IMR-90 (cell line): ENCODE measurements around the gene C9orf57. TPM values are rescaled to one million over a fixed set of nuclear protein-coding genes. Genes with fewer than 3 reads are reported as not detected.
A peak's percentile ranks its signal among the peaks of the same experiment; 100 is the strongest.

Experiments used
- ATAC-seq: fragments of 200-7000 bp; cut with Tn5 transposase; 2 replicates; pipeline ENCODE4 v1.9.1; 2020; ENCODE audit warnings: low read depth, mild to moderate bottlenecking, moderate library complexity
- BruUV-seq: library from RNA; stranded (reverse); fragments of 400-500 nt; replicated peaks from 2 replicates; lab custom pipeline; 2021; lab: Mats Ljungman, UMichigan
- CTCF ChIA-PET: fragments of 300-600 bp; formaldehyde crosslinking; extraction: SDS; loops from one replicate; lab custom pipeline; 2021; ENCODE audit warnings: antibody characterized with exemption; lab: Yijun Ruan, JAX
- POLR2A ChIA-PET: fragments of 300-600 bp; sonication (Branson Sonifier 250); formaldehyde crosslinking; loops from one replicate; lab custom pipeline; 2022; ENCODE audit warnings: antibody characterized with exemption; ENCODE audit not compliant: unreplicated experiment; lab: Charles Lee
- DNase-seq: peaks from one replicate; pipeline ENCODE4 v3.0.0; 2013
- H2AFZ ChIP-seq: replicated peaks from 2 replicates; pipeline ENCODE3; 2013; ENCODE audit warnings: low read length, mild to moderate bottlenecking; ENCODE audit not compliant: poor library complexity
- H2AK5ac ChIP-seq: 2 replicates; pipeline ENCODE4 v1.6.1; 2013; ENCODE audit warnings: low read depth, low read length, inconsistent platforms
- H2AK9ac ChIP-seq: replicated peaks from 2 replicates; pipeline ENCODE3; 2013; ENCODE audit warnings: mild to moderate bottlenecking, low read depth, low read length, moderate library complexity; ENCODE audit not compliant: poor library complexity
- H2BK120ac ChIP-seq: 2 replicates; pipeline ENCODE4 v1.6.1; 2013; ENCODE audit warnings: low read depth, low read length, inconsistent platforms
- H2BK15ac ChIP-seq: 3 replicates; pipeline ENCODE4 v1.6.1; 2013; ENCODE audit warnings: low read depth, low read length, inconsistent platforms
- H2BK20ac ChIP-seq: 2 replicates; pipeline ENCODE4 v1.6.1; 2013; ENCODE audit warnings: low read depth, mild to moderate bottlenecking, inconsistent platforms, low read length, moderate library complexity
- H2BK5ac ChIP-seq: 2 replicates; pipeline ENCODE4 v1.6.1; 2013; ENCODE audit warnings: mild to moderate bottlenecking, low read depth, low read length, inconsistent platforms; ENCODE audit not compliant: poor library complexity, severe bottlenecking
- H3K14ac ChIP-seq: replicated peaks from 2 replicates; pipeline ENCODE4 v1.6.1; 2013; ENCODE audit warnings: low read depth, low read length, inconsistent platforms
- H3K18ac ChIP-seq: 2 replicates; pipeline ENCODE4 v1.6.1; 2013; ENCODE audit warnings: low read depth, low read length, control low read depth
- H3K23ac ChIP-seq: 2 replicates; pipeline ENCODE4 v1.6.1; 2013; ENCODE audit warnings: low read depth, low read length, inconsistent platforms
- H3K27ac ChIP-seq: 2 replicates; pipeline ENCODE4 v1.5.1; 2013; ENCODE audit warnings: mild to moderate bottlenecking, control low read depth, low read length; ENCODE audit not compliant: insufficient read depth
- H3K27me3 ChIP-seq: 2 replicates; pipeline ENCODE4 v1.6.1; 2013; ENCODE audit warnings: low read length; ENCODE audit not compliant: control insufficient read depth, insufficient read depth
- H3K36me3 ChIP-seq: 2 replicates; pipeline ENCODE4 v1.6.1; 2013; ENCODE audit warnings: low read length, mixed read lengths; ENCODE audit not compliant: control insufficient read depth, insufficient read depth
- H3K4ac ChIP-seq: 2 replicates; pipeline ENCODE4 v1.6.1; 2013; ENCODE audit warnings: low read depth, low read length, inconsistent platforms
- H3K4me1 ChIP-seq: 2 replicates; pipeline ENCODE4 v1.6.1; 2013; ENCODE audit warnings: low read length, mixed read lengths; ENCODE audit not compliant: control insufficient read depth, insufficient read depth
- H3K4me2 ChIP-seq: 2 replicates; pipeline ENCODE4 v1.6.1; 2013; ENCODE audit warnings: low read depth, mild to moderate bottlenecking, control low read depth, low read length, moderate library complexity
- H3K4me3 ChIP-seq: 2 replicates; pipeline ENCODE4 v1.5.1; 2013; ENCODE audit warnings: low read depth, mild to moderate bottlenecking, control low read depth, low read length, moderate library complexity; ENCODE audit not compliant: insufficient read depth
- H3K56ac ChIP-seq: 2 replicates; pipeline ENCODE4 v1.6.1; 2013; ENCODE audit warnings: low read length, inconsistent platforms; ENCODE audit not compliant: insufficient read depth; ENCODE audit errors: extremely low read depth
- H3K79me1 ChIP-seq, 2 experiments: 2 replicates each; pipeline ENCODE4 v1.6.1; 2013; ENCODE audit warnings: low read length in 2 of 2, inconsistent platforms in 1 of 2, low read depth in 1 of 2
- H3K9ac ChIP-seq: 2 replicates; pipeline ENCODE4 v1.6.1; 2013; ENCODE audit warnings: low read depth, low read length, control low read depth
- H3K9me1 ChIP-seq: 2 replicates; pipeline ENCODE4 v1.6.1; 2013; ENCODE audit warnings: low read length, inconsistent platforms; ENCODE audit not compliant: insufficient read depth
- H3K9me3 ChIP-seq: 2 replicates; pipeline ENCODE4 v1.6.1; 2013; ENCODE audit warnings: low read length; ENCODE audit not compliant: control insufficient read depth, insufficient read depth
- H4K20me1 ChIP-seq: 2 replicates; pipeline ENCODE4 v1.6.1; 2013; ENCODE audit warnings: low read length, inconsistent platforms; ENCODE audit not compliant: insufficient read depth
- H4K5ac ChIP-seq: 2 replicates; pipeline ENCODE4 v1.6.1; 2013; ENCODE audit warnings: mild to moderate bottlenecking, low read depth, low read length, control low read depth
- H4K8ac ChIP-seq, 2 experiments: 2 replicates each; pipeline ENCODE4 v1.6.1; 2013; ENCODE audit warnings: low read depth in 2 of 2, low read length in 2 of 2, control low read depth in 1 of 2, inconsistent platforms in 1 of 2
- H4K91ac ChIP-seq: 2 replicates; pipeline ENCODE4 v1.6.1; 2013; ENCODE audit warnings: low read depth, low read length, inconsistent platforms; ENCODE audit not compliant: insufficient read depth
- RCOR1 ChIP-seq: IDR thresholded peaks from 2 replicates; pipeline ENCODE4 v1.6.1; 2012; ENCODE audit warnings: mild to moderate bottlenecking, low read length, improper control_type of control experiment; ENCODE audit not compliant: insufficient replicate concordance
- WGBS, 2 experiments: methylation state at CpG; one replicate each; pipeline versions ENCODE4 v1.1.5 to v1.1.7; 2013; ENCODE audit warnings: missing lambda C conversion rate in 2 of 2; ENCODE audit not compliant: insufficient read length in 1 of 2; ENCODE audit errors: extremely low coverage in 2 of 2; 5-methylcytosine and 5-hydroxymethylcytosine counted together
- dilution Hi-C: fragments of 300-500 bp; cut with HindIII; formaldehyde crosslinking; loops from one replicate; pipeline ENCODE4 v1.14.3; 2018; ENCODE audit warnings: low sequenced_read_pairs; ENCODE audit not compliant: unreplicated experiment
- in situ Hi-C: fragments of 300-500 bp; cut with MboI; formaldehyde crosslinking; loops from 3 replicates; pipeline ENCODE4 v1.14.3; 2019; ENCODE audit warnings: low sequenced_read_pairs, inconsistent platforms, mixed read lengths
- intact Hi-C: fragments of 100-400 bp; cut with micrococcal nuclease; formaldehyde crosslinking; loops from 2 replicates; pipeline ENCODE4 v1.10.0; 2022
- polyA plus RNA-seq, 3 experiments: library from polyadenylated mRNA; depleted of rRNA; stranded (reverse); fragments of >200 nt; gene quantifications; 2 replicates each; pipeline ENCODE4 v1.2.3, GENCODE V29; 2012; ENCODE audit warnings: low replicate concordance in 1 of 3
- total RNA-seq: library from RNA; depleted of rRNA; stranded (reverse); fragments of >200 nt; gene quantifications from 2 replicates; pipeline ENCODE4 v1.2.3, GENCODE V29; 2012

C9orf57 gene
- total and polyA plus RNA-seq, 2 of the 4 experiments (the other 2 are of a cell fraction): not detected

DNA sequence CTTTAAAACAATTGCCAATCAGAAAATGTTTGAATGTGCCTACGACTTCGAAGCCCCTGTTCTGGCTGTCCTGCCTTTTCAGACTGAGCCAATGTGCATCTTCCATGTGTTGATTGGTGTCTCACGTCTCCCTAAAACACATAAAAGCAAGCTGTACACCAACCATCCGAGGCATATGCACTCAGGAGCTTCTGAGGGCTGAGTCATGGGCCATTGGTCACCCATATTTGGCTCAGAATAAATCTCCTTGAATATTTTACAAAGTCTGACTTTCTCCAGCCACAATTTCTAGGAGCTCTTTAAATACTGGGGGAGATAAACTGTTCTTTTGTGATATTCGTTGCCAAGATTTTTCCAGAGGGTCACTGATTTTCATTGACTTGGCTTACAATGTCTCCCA lies 53.9 kb downstream of the C9orf57 start:
- no peak overlapping the region for H3K18ac ChIP-seq
- H3K9me3 ChIP-seq: no peaks in the 10 kb centered on the region
- H3K4ac ChIP-seq: no peak overlapping the region
- H4K5ac ChIP-seq: no peak overlapping the region
- H3K9me1 ChIP-seq: no peaks in the 10 kb centered on the region
- H3K4me1 ChIP-seq: no peaks in the 10 kb centered on the region
- H2BK5ac ChIP-seq: no peak overlapping the region
- BruUV-seq: no TSS peak
- no peak for TF ChIP-seq RCOR1
- in situ Hi-C loops: no loop called here
- H2AK5ac ChIP-seq: no peak overlapping the region
- H2BK20ac ChIP-seq: no peak overlapping the region
- H4K20me1 ChIP-seq: no peaks in the 10 kb centered on the region
- peak overlapping the region; percentile 15 for H2AK9ac ChIP-seq
- H2BK15ac ChIP-seq: no peak overlapping the region
- H3K4me3 ChIP-seq: no peak overlapping the region
- no peaks in the 10 kb centered on the region for H3K36me3 ChIP-seq
- H3K4me2 ChIP-seq: no peak overlapping the region
- peak; percentile 59; the same call in 1 of the 2 replicates for ATAC-seq
- no peaks in the 10 kb centered on the region for H3K27me3 ChIP-seq
- H3K23ac ChIP-seq: no peak overlapping the region
- H4K8ac ChIP-seq: no peak overlapping the region
- WGBS, 2 experiments: no CpG with 5 or more reads among the region's 5 CpGs
- H4K91ac ChIP-seq: no peak overlapping the region
- H3K56ac ChIP-seq: no peak overlapping the region
- H2BK120ac ChIP-seq: no peak overlapping the region
- no peaks in the 10 kb centered on the region for H3K79me1 ChIP-seq
- dilution Hi-C loops: no loop called here
- no peak overlapping the region for H2AFZ ChIP-seq
- intact Hi-C loops: no loop called here
- H3K14ac ChIP-seq: no peak overlapping the region
- POLR2A ChIA-PET: no interaction called here
- DNase-seq: peak; percentile 31
- H3K9ac ChIP-seq: no peak overlapping the region
- CTCF ChIA-PET: interaction anchor here (0.6 to 1.9 kb wide), 2 partner anchors 11 to 544 kb away, joined by 3 to 4 read pairs; no protein-coding TSS in a partner anchor
- H3K27ac ChIP-seq: no peak overlapping the region
